ENCODE results near the gene SUN5. TPM values are rescaled to one million over a fixed set of nuclear protein-coding genes. Genes with fewer than 3 reads are reported as not detected.

SUN5 gene
- total RNA-seq, 1 experiment from 2014 or later, result not detected

DNA sequence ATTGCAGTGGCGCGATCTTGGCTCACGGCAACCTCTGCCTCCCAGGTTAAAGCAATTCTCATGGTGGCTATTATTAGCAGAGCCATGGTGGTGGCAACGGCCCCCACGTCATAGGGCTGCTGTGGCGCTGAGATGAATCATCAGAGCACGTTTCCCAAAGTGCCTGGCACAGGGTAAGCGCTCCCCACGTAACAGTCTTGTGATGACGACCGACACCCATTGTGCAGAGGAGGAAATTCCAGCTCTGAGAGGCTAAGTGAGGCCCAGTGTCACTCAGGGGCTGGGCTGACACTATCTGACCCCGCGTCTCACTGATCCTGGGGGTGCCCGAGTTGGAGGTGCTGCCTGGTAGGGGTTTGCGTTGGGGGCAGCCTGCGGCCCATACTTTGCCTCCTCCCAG is 16.2 kb downstream of the SUN5 start:
- ChIA-PET POLR2A (ENCODE audit: unreplicated experiment) (no interaction called here), CTCF (no interaction called here)
- no peak overlapping the region for H3K27ac ChIP-seq (ENCODE audit: low read length)
- no peaks in the 10 kb centered on the region for H3K9me2 ChIP-seq (replicated peaks; ENCODE audit: low read length)
- DNase-seq, result no peak
- H3F3A ChIP-seq (ENCODE audit: low read length, unreplicated experiment), result no peaks in the 10 kb centered on the region
- H3K4me2 ChIP-seq (ENCODE audit: low read length), result no peak overlapping the region
- H4K20me1 ChIP-seq (ENCODE audit: low read length), result no peaks in the 10 kb centered on the region
- intact Hi-C loops (cut with micrococcal nuclease), result no loop called here
- no peaks in the 10 kb centered on the region for H3K36me3 ChIP-seq (ENCODE audit: low read depth, low read length)
- no peak for ATAC-seq
- no peak overlapping the region for H3K4me3 ChIP-seq (ENCODE audit: low read length)
- H3K9me3 ChIP-seq (ENCODE audit: low read length), result no peaks in the 10 kb centered on the region
- no peak overlapping the region for H2AFZ ChIP-seq (ENCODE audit: low read length)
- no peak for TF ChIP-seq EZH2phosphoT487 (IDR thresholded peaks at IDR 0.05; ENCODE audit: borderline replicate concordance, low read length)
- TF ChIP-seq, protein P1, sequence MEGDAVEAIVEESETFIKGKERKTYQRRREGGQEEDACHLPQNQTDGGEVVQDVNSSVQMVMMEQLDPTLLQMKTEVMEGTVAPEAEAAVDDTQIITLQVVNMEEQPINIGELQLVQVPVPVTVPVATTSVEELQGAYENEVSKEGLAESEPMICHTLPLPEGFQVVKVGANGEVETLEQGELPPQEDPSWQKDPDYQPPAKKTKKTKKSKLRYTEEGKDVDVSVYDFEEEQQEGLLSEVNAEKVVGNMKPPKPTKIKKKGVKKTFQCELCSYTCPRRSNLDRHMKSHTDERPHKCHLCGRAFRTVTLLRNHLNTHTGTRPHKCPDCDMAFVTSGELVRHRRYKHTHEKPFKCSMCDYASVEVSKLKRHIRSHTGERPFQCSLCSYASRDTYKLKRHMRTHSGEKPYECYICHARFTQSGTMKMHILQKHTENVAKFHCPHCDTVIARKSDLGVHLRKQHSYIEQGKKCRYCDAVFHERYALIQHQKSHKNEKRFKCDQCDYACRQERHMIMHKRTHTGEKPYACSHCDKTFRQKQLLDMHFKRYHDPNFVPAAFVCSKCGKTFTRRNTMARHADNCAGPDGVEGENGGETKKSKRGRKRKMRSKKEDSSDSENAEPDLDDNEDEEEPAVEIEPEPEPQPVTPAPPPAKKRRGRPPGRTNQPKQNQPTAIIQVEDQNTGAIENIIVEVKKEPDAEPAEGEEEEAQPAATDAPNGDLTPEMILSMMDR (conservative IDR thresholded peaks at IDR 0.05; ENCODE audit: low read depth, low read length), result no peak
- no peaks in the 10 kb centered on the region for H3K79me2 ChIP-seq (ENCODE audit: low read length)
- H3K9ac ChIP-seq (ENCODE audit: low read length), result no peak overlapping the region
- H3K27me3 ChIP-seq (ENCODE audit: low read length), result peaks cover 32% of the 10 kb centered on the region
- H3K4me1 ChIP-seq (ENCODE audit: insufficient read depth, low read length), result no peaks in the 10 kb centered on the region
- no TSS peak for BruUV-seq (replicated peaks)

DNA sequence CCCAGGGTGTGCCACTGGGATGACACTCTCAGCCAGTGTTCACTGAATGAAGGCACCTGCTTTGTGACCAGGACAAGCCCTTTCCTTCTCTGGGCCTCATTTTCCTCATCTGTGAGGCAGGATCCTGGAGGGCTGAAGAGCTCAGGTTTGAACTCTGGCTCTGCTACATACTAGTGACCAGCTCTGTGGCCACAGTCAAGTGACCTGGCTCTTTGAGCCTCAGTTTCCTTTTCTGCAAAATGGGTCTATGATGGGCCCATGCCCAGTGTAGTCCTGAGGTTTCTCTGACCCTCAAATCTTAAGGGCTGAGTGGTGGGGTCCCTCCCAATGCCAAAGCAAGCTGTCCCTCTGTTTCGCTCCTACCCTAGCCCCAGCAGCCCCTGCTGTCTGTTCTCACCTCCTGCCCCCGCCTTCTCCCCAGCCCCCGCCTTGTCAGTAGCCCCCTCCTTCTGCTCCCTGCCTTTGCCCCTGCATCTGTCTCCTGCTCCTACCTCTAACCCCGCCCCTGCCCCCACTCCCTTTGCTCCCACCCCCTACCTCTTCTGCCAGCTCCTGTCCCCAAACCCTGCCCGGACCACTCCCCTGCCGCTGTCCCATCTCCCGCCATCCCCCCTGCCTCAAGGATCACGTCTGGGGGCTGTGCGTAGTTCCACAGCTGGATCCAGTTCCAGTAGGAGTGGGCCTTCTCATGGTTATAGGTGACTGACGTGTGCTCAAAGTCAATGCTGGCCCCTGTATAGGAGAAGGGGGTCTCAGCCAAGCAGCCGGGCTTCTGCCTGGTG is 17.0 kb downstream of the SUN5 start:
- Histone ChIP-seq H2AFZ (ENCODE audit: low read length) (no peak overlapping the region), H3K36me3 (ENCODE audit: low read depth, low read length) (no peaks in the 10 kb centered on the region), H4K20me1 (ENCODE audit: low read length) (no peaks in the 10 kb centered on the region), H3K9ac (ENCODE audit: low read length) (no peak overlapping the region), H3K79me2 (ENCODE audit: low read length) (no peaks in the 10 kb centered on the region), H3K9me3 (ENCODE audit: low read length) (no peaks in the 10 kb centered on the region), H3K4me2 (ENCODE audit: low read length) (no peak overlapping the region), H3K4me1 (ENCODE audit: insufficient read depth, low read length) (no peaks in the 10 kb centered on the region), H3K4me3 (ENCODE audit: low read length) (no peak overlapping the region), H3K9me2 (replicated peaks; ENCODE audit: low read length) (no peaks in the 10 kb centered on the region), H3K27me3 (ENCODE audit: low read length) (peaks cover 24% of the 10 kb centered on the region), H3K27ac (ENCODE audit: low read length) (no peak overlapping the region), H3F3A (ENCODE audit: low read length, unreplicated experiment) (no peaks in the 10 kb centered on the region)
- CTCF ChIA-PET, result no interaction called here
- no peak for TF ChIP-seq EZH2phosphoT487 (IDR thresholded peaks at IDR 0.05; ENCODE audit: borderline replicate concordance, low read length)
- TF ChIP-seq, protein P1 (conservative IDR thresholded peaks at IDR 0.05; ENCODE audit: low read depth, low read length), result no peak
- no peak for TF ChIP-seq EZH2 (IDR thresholded peaks at IDR 0.05; ENCODE audit: low read length, unreplicated experiment)
- DNase-seq (no peak), ATAC-seq (no peak)
- intact Hi-C loops (cut with micrococcal nuclease), result no loop called here
- BruUV-seq (replicated peaks), result no TSS peak
- POLR2A ChIA-PET (ENCODE audit: unreplicated experiment), result no interaction called here

DNA sequence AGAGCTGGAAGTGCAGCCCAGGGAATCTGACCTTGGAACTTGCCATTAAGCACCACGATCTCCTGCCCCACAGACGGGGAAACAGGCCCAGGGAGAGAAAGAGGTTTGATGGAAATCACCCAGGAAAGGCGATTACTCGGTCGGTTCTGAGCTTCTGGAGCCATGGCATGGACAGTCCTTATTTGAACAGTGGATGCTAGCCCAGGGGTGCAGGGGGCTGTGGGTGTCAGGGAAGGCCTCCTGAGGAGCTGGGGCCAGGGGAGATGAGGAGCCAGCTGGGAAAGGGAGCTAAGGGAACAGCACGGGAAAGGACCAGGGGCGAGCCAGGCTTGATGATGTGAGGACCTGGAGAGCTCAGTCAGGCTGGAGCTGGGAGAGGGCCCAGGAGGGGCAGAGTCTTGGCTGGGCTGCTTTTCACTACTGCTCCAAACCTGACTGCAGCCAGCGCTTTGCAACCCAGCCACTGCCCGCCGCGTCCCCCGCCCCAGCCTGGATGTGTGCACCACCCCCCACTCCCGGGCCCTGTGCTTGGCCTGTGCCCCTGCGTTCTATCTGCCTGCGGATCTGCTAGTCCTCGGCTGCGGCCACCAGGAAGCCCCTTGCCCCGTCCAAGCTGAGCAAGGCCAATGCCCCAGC is 17.8 kb downstream of the SUN5 start:
- Histone ChIP-seq H3K9me2 (replicated peaks; ENCODE audit: low read length) (no peaks in the 10 kb centered on the region), H3K27ac (ENCODE audit: low read length) (no peak overlapping the region), H3K4me1 (ENCODE audit: insufficient read depth, low read length) (no peaks in the 10 kb centered on the region), H3K79me2 (ENCODE audit: low read length) (no peaks in the 10 kb centered on the region), H3K4me2 (ENCODE audit: low read length) (no peak overlapping the region), H4K20me1 (ENCODE audit: low read length) (no peaks in the 10 kb centered on the region), H3K4me3 (ENCODE audit: low read length) (no peak overlapping the region), H3K27me3 (ENCODE audit: low read length) (peaks cover 18% of the 10 kb centered on the region), H2AFZ (ENCODE audit: low read length) (no peak overlapping the region), H3K36me3 (ENCODE audit: low read depth, low read length) (no peaks in the 10 kb centered on the region), H3K9ac (ENCODE audit: low read length) (no peak overlapping the region), H3F3A (ENCODE audit: low read length, unreplicated experiment) (no peaks in the 10 kb centered on the region), H3K9me3 (ENCODE audit: low read length) (no peaks in the 10 kb centered on the region)
- ATAC-seq (no peak), DNase-seq (no peak)
- intact Hi-C loops (cut with micrococcal nuclease), result no loop called here
- TF ChIP-seq, protein P1 (conservative IDR thresholded peaks at IDR 0.05; ENCODE audit: low read depth, low read length), result no peak
- TF ChIP-seq EZH2phosphoT487 (IDR thresholded peaks at IDR 0.05; ENCODE audit: borderline replicate concordance, low read length) (no peak), EZH2 (IDR thresholded peaks at IDR 0.05; ENCODE audit: low read length, unreplicated experiment) (no peak)
- ChIA-PET CTCF (no interaction called here), POLR2A (ENCODE audit: unreplicated experiment) (interaction anchor here (0.7 kb wide), 1 partner anchor 19 kb away, joined by 4 read pairs; no protein-coding TSS in a partner anchor)
- no TSS peak for BruUV-seq (replicated peaks)
